ENCODE data around the gene TTC6.

Gene TTC6

GRCh38 chr14:37558740-37559139, 36.7 kb upstream of the TTC6 start:
- Histone ChIP-seq H3K4me3 (replicated peaks; ENCODE audit: insufficient read depth, low read length) (no peak overlapping the region), H3K27ac (replicated peaks) (no peak overlapping the region), H3K27me3 (ENCODE audit: insufficient read depth, poor library complexity, severe bottlenecking) (no peaks in the 10 kb centered on the region)
- TF ChIP-seq GABPA (IDR thresholded peaks at IDR 0.05; ENCODE audit: low read depth) (no peak), SPI1 (IDR thresholded peaks at IDR 0.05; ENCODE audit: borderline replicate concordance, low read depth) (no peak), POLR2AphosphoS5 (IDR thresholded peaks at IDR 0.05; ENCODE audit: low read depth) (no peak), CTCF (IDR thresholded peaks at IDR 0.05; ENCODE audit: insufficient read depth, low read length) (no peak)
- TF ChIP-seq, protein P1, sequence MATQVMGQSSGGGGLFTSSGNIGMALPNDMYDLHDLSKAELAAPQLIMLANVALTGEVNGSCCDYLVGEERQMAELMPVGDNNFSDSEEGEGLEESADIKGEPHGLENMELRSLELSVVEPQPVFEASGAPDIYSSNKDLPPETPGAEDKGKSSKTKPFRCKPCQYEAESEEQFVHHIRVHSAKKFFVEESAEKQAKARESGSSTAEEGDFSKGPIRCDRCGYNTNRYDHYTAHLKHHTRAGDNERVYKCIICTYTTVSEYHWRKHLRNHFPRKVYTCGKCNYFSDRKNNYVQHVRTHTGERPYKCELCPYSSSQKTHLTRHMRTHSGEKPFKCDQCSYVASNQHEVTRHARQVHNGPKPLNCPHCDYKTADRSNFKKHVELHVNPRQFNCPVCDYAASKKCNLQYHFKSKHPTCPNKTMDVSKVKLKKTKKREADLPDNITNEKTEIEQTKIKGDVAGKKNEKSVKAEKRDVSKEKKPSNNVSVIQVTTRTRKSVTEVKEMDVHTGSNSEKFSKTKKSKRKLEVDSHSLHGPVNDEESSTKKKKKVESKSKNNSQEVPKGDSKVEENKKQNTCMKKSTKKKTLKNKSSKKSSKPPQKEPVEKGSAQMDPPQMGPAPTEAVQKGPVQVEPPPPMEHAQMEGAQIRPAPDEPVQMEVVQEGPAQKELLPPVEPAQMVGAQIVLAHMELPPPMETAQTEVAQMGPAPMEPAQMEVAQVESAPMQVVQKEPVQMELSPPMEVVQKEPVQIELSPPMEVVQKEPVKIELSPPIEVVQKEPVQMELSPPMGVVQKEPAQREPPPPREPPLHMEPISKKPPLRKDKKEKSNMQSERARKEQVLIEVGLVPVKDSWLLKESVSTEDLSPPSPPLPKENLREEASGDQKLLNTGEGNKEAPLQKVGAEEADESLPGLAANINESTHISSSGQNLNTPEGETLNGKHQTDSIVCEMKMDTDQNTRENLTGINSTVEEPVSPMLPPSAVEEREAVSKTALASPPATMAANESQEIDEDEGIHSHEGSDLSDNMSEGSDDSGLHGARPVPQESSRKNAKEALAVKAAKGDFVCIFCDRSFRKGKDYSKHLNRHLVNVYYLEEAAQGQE (IDR thresholded peaks at IDR 0.05; ENCODE audit: insufficient replicate concordance, low read depth), result no peak
- no peak for DNase-seq (ENCODE audit: low read depth in 1 of 2, low spot score in 1 of 2)

DNA sequence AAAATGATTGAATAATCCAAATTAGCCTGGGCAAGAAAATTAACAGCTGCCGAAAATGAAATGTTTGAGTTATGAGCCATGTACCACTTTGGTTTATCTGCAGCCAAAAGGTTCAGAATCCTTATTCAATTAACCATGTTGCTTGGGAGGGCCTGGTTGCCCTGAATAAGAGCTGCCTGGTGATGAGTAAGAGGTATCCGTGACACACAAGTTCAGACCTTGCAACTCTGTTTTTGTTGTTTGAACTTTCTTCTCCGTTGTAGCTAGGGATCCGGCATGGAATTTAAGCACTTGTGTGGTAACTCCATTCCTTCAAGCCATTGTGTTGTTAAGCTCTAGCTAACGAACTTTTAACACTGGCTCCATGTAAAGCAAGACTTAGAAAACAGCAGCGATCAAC, 36.0 kb upstream of the TTC6 start:
- no peak for DNase-seq (ENCODE audit: low read depth in 1 of 2, low spot score in 1 of 2)
- Histone ChIP-seq H3K27me3 (ENCODE audit: insufficient read depth, poor library complexity, severe bottlenecking) (no peaks in the 10 kb centered on the region), H3K4me3 (replicated peaks; ENCODE audit: insufficient read depth, low read length) (no peak overlapping the region), H3K27ac (replicated peaks) (no peak overlapping the region)
- no peak for TF ChIP-seq SPI1 (IDR thresholded peaks at IDR 0.05; ENCODE audit: borderline replicate concordance, low read depth)
- no peak for TF ChIP-seq CTCF (IDR thresholded peaks at IDR 0.05; ENCODE audit: insufficient read depth, low read length)
- TF ChIP-seq, protein P1 (IDR thresholded peaks at IDR 0.05; ENCODE audit: insufficient replicate concordance, low read depth), result no peak
- TF ChIP-seq GABPA (IDR thresholded peaks at IDR 0.05; ENCODE audit: low read depth), result no peak
- no peak for TF ChIP-seq POLR2AphosphoS5 (IDR thresholded peaks at IDR 0.05; ENCODE audit: low read depth)

DNA sequence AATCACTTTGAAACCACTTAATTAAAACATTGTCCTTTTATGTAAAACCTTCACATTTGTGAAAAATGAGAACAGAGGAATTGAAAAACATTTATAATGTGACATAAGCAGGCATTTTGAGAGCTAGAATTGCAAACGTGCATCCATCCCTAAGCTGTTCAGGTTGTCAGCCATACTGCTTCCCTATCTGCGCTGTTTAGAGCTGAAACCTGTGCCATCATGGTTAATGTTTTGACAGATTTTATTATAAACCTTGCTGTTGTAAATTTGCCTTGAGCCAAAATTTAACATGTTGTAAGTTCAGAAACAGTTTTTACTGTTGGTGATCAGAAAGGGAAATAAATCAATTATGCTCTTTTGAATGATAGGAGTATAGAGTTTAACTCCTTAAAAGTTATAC, 32.2 kb upstream of the TTC6 start:
- H3K27ac ChIP-seq (replicated peaks), result no peak overlapping the region
- no peak for DNase-seq (ENCODE audit: low read depth in 1 of 2, low spot score in 1 of 2)
- H3K27me3 ChIP-seq (ENCODE audit: insufficient read depth, poor library complexity, severe bottlenecking), result no peaks in the 10 kb centered on the region
- no peak overlapping the region for H3K4me3 ChIP-seq (replicated peaks; ENCODE audit: insufficient read depth, low read length)
- TF ChIP-seq POLR2AphosphoS5 (IDR thresholded peaks at IDR 0.05; ENCODE audit: low read depth) (no peak), SPI1 (IDR thresholded peaks at IDR 0.05; ENCODE audit: borderline replicate concordance, low read depth) (no peak), CTCF (IDR thresholded peaks at IDR 0.05; ENCODE audit: insufficient read depth, low read length) (no peak)
- TF ChIP-seq, protein P1 (IDR thresholded peaks at IDR 0.05; ENCODE audit: insufficient replicate concordance, low read depth), result no peak
